ENCODE data around the gene GBF1.
"Not testable (repeated sequence)": the region's sequence is repeated elsewhere in the genome, so short reads cannot be mapped to it uniquely, and the experiment has no call there.

Gene GBF1

GRCh38 chr10:102289840-102290239 lies 44.5 kb downstream of the GBF1 start:
- DNase-seq (ENCODE audit: low spot score) = no peak
- TF ChIP-seq CTCF (IDR thresholded peaks at IDR 0.05; ENCODE audit: extremely low read depth, missing control alignments) = no peak

- no peak for DNase-seq (ENCODE audit: low spot score)
- TF ChIP-seq CTCF (IDR thresholded peaks at IDR 0.05; ENCODE audit: extremely low read depth, missing control alignments) = no peak
Observed at GRCh38 chr10:102291221-102291905, 46.0 kb downstream of the GBF1 start.

- TF ChIP-seq CTCF (IDR thresholded peaks at IDR 0.05; ENCODE audit: extremely low read depth, missing control alignments) = no peak
- no peak for DNase-seq (ENCODE audit: low spot score)
Observed at GRCh38 chr10:102297101-102297500, 51.8 kb downstream of the GBF1 start.

GRCh38 chr10:102298899-102299298 lies 53.6 kb downstream of the GBF1 start:
- no peak for TF ChIP-seq CTCF (IDR thresholded peaks at IDR 0.05; ENCODE audit: extremely low read depth, missing control alignments)

DNA sequence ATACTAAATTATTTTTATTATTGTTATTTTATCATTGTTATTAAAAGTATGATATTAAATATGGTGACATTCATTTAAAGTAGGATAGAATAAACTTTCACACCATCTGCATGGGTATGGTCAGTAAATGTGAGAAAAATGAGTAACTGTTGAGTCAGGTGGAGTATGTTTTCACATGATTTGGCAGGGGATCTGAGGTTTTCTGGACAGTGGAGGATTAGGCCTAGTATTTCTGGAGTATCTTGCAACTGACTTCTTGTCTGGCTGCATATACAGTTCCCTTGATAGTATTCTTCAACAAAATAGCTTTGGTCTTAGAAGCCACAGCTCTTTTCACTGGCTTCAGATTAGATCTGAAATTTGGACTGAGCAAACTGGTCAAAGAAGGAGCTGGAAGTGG lies 54.5 kb downstream of the GBF1 start:
- TF ChIP-seq CTCF (IDR thresholded peaks at IDR 0.05; ENCODE audit: extremely low read depth, missing control alignments) = no peak
- no peak for DNase-seq (ENCODE audit: low spot score)

More at GRCh38 chr10:102298899-102299298, 53.6 kb downstream of the GBF1 start:
- DNase-seq (ENCODE audit: low spot score) = no peak

- DNase-seq (ENCODE audit: low spot score) = peak; percentile 24
- no peak for TF ChIP-seq CTCF (IDR thresholded peaks at IDR 0.05; ENCODE audit: extremely low read depth, missing control alignments)
Observed at GRCh38 chr10:102300278-102300843, 55.0 kb downstream of the GBF1 start.

DNA sequence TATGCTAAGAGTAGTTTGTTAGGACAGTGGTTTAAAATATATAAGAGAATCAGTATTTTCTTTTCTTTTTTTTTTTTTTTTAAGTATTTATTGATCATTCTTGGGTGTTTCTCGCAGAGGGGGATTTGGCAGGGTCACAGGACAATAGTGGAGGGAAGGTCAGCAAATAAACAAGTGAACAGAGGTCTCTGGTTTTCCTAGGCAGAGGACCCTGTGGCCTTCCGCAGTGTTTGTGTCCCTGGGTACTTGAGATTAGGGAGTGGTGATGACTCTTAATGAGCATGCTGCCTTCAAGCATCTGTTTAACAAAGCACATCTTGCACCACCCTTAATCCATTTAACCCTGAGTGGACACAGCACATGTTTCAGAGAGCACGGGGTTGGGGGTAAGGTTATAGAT lies 55.6 kb downstream of the GBF1 start:
- DNase-seq (ENCODE audit: low spot score) = not testable (repeated sequence)

GRCh38 chr10:102301332-102301731 lies 56.0 kb downstream of the GBF1 start:
- not testable (repeated sequence) for DNase-seq (ENCODE audit: low spot score)
